Thyroid gland (tissue), 4 donors: Measurements from ENCODE around the gene ERMP1. TPM values are rescaled to one million over a fixed set of nuclear protein-coding genes. Genes with fewer than 3 reads are reported as not detected.

ENCODE experiments used
- DNase-seq, 2 donors: peaks; one replicate each; pipeline ENCODE4 v3.0.0-alpha.2; 2019
- H3K27ac ChIP-seq, 3 donors: fragments of 200-600 bp; sonication (generic); 1 replicate in 2 of 3; 2 replicates in 1 of 3; pipeline ENCODE4 v1.5.1; 2016 to 2019; ENCODE audit warnings: mild to moderate bottlenecking in 1 of 3, moderate library complexity in 1 of 3
- H3K27me3 ChIP-seq: fragments of 200-600 bp; sonication (generic); one replicate; pipeline ENCODE4 v1.5.1; 2019
- H3K36me3 ChIP-seq, 2 donors: fragments of 200-600 bp; sonication (generic); one replicate each; pipeline ENCODE4 v1.5.1; 2016 to 2019
- H3K4me1 ChIP-seq, 2 donors: fragments of 200-600 bp; sonication (generic); one replicate each; pipeline ENCODE4 v1.5.1; 2017 to 2019
- H3K4me3 ChIP-seq, 3 donors: fragments of 200-600 bp; sonication (generic); replicated peaks in 1 of 3; 1 replicate in 2 of 3; 2 replicates in 1 of 3; pipeline ENCODE4 v1.5.1; 2016; ENCODE audit warnings: mild to moderate bottlenecking in 1 of 3
- H3K9me3 ChIP-seq: fragments of 200-600 bp; sonication (generic); one replicate; pipeline ENCODE4 v1.5.1; 2017
- CTCF ChIP-seq, 6 experiments: fragments of 200-600 bp in 3 of 6; fragments of 450-650 bp in 3 of 6; sonication (generic) in 3 of 6; IDR thresholded peaks; one replicate each; pipeline ENCODE4 v1.5.1; 2016 to 2019; ENCODE audit warnings: antibody characterized with exemption in 6 of 6, mild to moderate bottlenecking in 2 of 6, inconsistent platforms in 1 of 6, moderate library complexity in 1 of 6
- POLR2A ChIP-seq, 2 donors: fragments of 450-650 bp; IDR thresholded peaks; one replicate each; pipeline ENCODE4 v1.6.1; 2017; ENCODE audit warnings: antibody characterized with exemption in 2 of 2, mild to moderate bottlenecking in 2 of 2, moderate library complexity in 1 of 2
- whole genome bisulfite sequencing, 2 donors: methylation state at CpG; one replicate each; pipeline ENCODE4 v1.1.5; 2017; 5-methylcytosine and 5-hydroxymethylcytosine counted together
- intact Hi-C: fragments of 100-400 bp; cut with DNase I; formaldehyde crosslinking; loops from one replicate; pipeline ENCODE4 v1.15.1; 2023
- total RNA-seq, 4 donors: library from RNA; depleted of rRNA; stranded (reverse); fragments of >200 nt; gene quantifications; one replicate each; pipeline ENCODE4 v1.2.3, GENCODE V29; 2016

Gene ERMP1
- total RNA-seq, 4 donors from 2014 or later = 68.3 to 79.5 (median 75.2) TPM

GRCh38 chr9:5778805-5779204 is 54.1 kb downstream of the ERMP1 start:
- Histone ChIP-seq H3K27me3 (no peaks in the 10 kb centered on the region), H3K4me1 (no peaks in the 10 kb centered on the region), H3K4me3 (no peak overlapping the region), H3K36me3 (peaks cover 34 to 52% of the 10 kb centered on the region in 2 donors), H3K9me3 (no peaks in the 10 kb centered on the region), H3K27ac (no peak overlapping the region)
- TF ChIP-seq CTCF (IDR thresholded peaks at IDR 0.05) (no peak), POLR2A (IDR thresholded peaks at IDR 0.05) (no peak)
- 91 to 97% methylated on average over 1 of the region's 1 CpG for WGBS, 2 donors
- intact Hi-C loops = no loop called here
- DNase-seq = no peak

GRCh38 chr9:5773324-5773999 is 59.5 kb downstream of the ERMP1 start:
- no peak for TF ChIP-seq POLR2A (IDR thresholded peaks at IDR 0.05)
- TF ChIP-seq CTCF (IDR thresholded peaks at IDR 0.05) = no peak
- H3K9me3 ChIP-seq = no peaks in the 10 kb centered on the region
- H3K4me1 ChIP-seq = no peaks in the 10 kb centered on the region
- no peaks in the 10 kb centered on the region for H3K27me3 ChIP-seq
- no peak overlapping the region for H3K27ac ChIP-seq
- WGBS, 2 donors = 88% methylated on average over 3 of the region's 3 CpGs
- peaks cover 30 to 44% of the 10 kb centered on the region in 2 donors for H3K36me3 ChIP-seq
- H3K4me3 ChIP-seq = no peak overlapping the region
- DNase-seq = no peak
- intact Hi-C loops = no loop called here

GRCh38 chr9:5767968-5768932 is 64.7 kb downstream of the ERMP1 start:
- intact Hi-C loops = no loop called here
- Histone ChIP-seq H3K27me3 (no peaks in the 10 kb centered on the region), H3K4me3 (no peak overlapping the region), H3K27ac (no peak overlapping the region), H3K36me3 (peaks cover 27 to 40% of the 10 kb centered on the region in 2 donors), H3K4me1 (no peaks in the 10 kb centered on the region), H3K9me3 (no peaks in the 10 kb centered on the region)
- no peak for DNase-seq
- TF ChIP-seq POLR2A (IDR thresholded peaks at IDR 0.05) (no peak), CTCF (IDR thresholded peaks at IDR 0.05) (no peak)
- 91 to 93% methylated on average over 5 of the region's 5 CpGs for WGBS, 2 donors

GRCh38 chr9:5764130-5764868 is 68.6 kb downstream of the ERMP1 start:
- no peak for TF ChIP-seq POLR2A (IDR thresholded peaks at IDR 0.05)
- no peak for TF ChIP-seq CTCF (IDR thresholded peaks at IDR 0.05)
- intact Hi-C loops = no loop called here
- no peak overlapping the region for H3K4me3 ChIP-seq
- H3K27me3 ChIP-seq = no peaks in the 10 kb centered on the region
- WGBS, 2 donors = 89 to 100% methylated on average over 1 of the region's 1 CpG
- H3K36me3 ChIP-seq = peaks cover 29 to 43% of the 10 kb centered on the region in 2 donors
- no peak for DNase-seq
- H3K9me3 ChIP-seq = no peaks in the 10 kb centered on the region
- H3K4me1 ChIP-seq = no peaks in the 10 kb centered on the region
- H3K27ac ChIP-seq = no peak overlapping the region
